GM19099 (cell line): ENCODE results near the gene OR2H1.

Source experiments
- POLR2A ChIP-seq: IDR thresholded peaks from 3 replicates; pipeline ENCODE4 v1.6.1; 2011; ENCODE audit warnings: low read depth; ENCODE audit not compliant: insufficient read length; ENCODE audit errors: extremely low read depth

OR2H1 gene

DNA sequence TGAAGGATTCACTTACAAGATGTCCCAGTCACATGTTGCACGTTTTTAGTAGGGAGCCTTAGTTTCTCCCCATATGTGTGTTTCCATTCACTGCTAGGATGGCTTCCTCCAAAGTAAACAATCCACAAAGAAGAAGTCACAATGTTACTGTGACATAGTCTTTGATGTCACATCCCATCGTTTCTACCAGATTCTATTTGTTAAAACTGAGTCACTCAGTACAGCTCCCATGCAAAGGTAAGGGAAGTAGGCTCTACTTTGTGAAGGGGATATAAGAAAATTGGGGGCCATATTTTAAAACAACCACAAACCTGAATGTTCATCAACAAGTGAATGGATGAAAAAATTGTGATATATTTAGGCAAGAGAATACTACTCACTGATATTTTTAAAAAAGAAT is at the start of gene OR2H1, which contains the start of gene OR11A1:
Gene OR2H1 (plus strand): TSS at position 185 of the 400 bp plus-strand sequence. CDS start 4,615 bp downstream, outside the sequence.
Gene OR11A1 (minus strand): TSS at position 101 of the 400 bp plus-strand sequence. CDS start 29,430 bp downstream, outside the sequence.
- TF ChIP-seq POLR2A: no peak

DNA sequence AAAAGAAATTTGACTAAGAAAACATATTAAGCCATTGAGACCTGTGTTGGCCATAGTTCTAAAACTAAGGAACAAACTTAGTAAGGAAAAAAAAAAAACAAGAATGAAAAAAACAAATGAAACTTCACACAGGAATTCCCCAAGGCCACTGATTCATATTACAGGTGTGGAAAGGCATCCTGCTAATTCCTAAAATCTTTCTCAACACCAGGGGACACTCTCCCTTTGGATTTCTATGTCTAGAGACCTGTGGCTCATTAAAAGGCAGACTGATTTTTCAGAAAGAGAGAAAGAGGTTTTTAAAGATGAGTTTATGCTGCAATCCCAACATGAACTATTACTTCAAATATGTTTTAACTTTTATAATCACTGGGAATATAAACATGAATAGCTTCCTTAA is 42.4 kb upstream of the OR2H1 start, which contains the start of gene OR12D1:
Gene OR12D1 (plus strand): TSS at position 341 of the 400 bp plus-strand sequence.
- no peak for TF ChIP-seq POLR2A

DNA sequence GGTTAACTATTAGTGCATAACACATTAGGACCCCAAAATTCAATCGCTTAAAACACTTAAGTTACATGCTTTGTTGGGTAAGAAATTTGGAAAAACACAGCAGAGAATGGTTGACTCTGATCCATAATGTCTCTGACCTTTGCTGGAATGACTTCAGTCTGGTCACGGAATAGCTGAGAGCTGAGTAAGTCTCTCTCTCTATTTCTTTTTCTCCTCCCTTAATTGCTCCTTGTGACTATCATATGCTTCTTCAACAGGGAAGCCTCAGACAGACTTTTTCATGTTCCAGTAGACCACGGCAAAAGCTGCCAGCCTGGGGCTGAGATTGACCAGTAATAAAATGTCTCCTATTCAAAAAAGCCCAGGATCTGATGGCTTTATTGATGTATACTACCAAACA is 37.4 kb upstream of the OR2H1 start:
- no peak for TF ChIP-seq POLR2A

DNA sequence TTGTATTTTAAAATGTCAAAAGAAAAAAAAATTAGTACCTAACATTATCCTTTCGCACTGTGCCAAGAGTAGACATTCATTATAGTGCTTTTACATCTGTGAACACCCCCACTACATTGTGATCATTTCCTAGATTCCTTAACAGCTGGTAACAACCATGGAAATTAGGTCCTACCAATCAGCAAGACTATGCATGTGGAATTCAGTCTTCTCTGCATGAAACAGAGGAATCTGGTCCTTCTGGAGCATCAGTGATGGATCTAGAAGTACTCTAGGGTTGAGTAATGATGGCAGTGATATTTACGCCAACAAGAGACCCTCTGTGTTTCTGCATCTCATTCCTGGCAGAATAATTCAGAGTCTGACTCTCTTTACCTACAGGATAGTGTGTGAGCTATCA is 32.8 kb upstream of the OR2H1 start:
- TF ChIP-seq POLR2A: no peak

DNA sequence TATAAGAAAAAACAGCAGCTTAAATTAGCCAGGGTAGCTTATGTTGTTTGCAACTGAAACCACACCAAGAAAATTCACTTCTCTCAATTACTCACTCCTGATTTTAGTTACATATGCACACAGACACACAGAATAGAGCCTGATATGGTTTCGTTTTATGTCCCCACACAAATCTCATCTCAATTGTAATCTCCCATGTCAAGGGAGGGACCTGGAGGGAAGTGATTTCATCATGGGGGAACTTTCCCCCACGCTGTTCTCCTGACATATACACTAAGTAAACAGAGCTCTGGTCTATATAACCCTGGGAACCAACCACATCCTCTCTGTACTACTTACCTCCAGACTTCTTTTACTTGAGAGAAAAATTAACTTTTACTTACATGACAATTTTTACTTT is 32.4 kb upstream of the OR2H1 start:
- no peak for TF ChIP-seq POLR2A

DNA sequence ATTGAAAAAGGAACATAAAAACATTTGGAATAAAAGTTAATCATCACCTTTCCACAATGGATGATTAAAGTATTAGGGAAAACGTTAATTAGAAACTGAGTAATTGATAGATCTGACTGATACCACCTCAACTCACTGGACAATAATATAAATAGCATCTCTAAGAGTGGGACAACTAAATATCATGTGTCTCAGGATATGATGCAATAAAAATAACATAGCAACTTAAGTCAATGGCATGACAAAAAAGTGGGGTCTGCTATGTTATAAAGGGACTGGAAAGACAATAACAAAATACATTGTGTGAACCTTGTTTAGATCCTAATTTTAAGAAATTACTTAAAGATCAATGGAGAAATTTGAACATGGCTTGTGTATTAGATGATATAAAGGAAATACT is 31.9 kb upstream of the OR2H1 start:
- TF ChIP-seq POLR2A: no peak

DNA sequence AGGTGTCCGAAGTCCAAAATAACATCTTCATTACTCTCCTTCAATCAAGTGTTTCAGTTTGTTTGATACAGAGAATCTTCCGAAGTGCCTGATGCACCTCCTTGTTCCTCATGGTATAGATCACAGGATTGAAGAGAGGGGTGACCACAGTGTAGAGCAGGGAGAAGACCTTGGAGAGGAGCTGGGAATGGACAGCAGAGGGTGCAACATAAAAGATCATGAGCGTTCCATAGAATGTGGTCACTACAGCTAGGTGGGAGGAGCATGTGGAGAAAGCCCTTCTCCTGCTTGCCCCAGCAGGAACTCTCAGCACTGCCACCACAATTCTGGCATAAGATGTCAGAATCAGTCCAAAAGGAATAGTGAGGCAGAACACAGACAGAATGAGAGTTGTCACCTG is 30.3 kb upstream of the OR2H1 start:
- no peak for TF ChIP-seq POLR2A

DNA sequence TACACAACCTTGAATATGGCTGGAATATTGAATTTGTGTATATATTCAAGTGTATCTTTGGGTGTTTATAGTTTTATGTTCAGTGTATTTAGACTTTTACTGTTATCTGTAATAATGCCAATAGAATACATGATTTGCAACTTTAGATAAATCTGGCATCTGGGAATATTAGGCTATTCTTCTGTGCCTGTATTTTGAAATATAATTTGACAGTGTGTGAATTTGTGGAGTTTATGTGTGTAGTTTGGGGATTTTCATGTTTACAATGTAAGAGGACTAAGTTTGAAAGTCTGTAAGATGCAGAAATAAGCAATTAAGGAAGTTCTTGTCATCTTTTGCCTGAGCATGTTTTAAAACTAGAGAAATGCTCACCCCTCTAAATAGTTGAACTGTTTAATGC is 17.9 kb upstream of the OR2H1 start, which contains the start of gene OR10C1:
Gene OR10C1 (plus strand): TSS at position 301 of the 400 bp plus-strand sequence. CDS start 710 bp downstream, outside the sequence.
- no peak for TF ChIP-seq POLR2A

DNA sequence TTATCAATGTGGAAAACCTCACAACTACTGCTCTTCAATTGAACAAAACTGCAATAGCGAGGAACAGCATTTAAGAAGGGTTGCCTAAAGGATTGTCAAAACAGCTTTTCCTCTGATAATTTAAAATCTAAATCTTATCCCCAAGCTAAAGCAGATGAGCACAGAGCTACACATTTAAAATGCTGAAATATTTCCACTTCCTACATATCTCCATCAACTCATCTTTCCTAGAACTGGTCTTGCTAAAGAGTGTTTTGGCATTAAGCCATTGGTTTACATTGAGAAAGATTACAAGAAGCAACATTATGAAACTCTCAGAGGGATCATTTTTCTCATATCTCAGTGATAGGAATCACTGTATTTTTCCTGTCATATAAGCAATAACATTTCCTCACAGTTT is 14.2 kb upstream of the OR2H1 start:
- no peak for TF ChIP-seq POLR2A

DNA sequence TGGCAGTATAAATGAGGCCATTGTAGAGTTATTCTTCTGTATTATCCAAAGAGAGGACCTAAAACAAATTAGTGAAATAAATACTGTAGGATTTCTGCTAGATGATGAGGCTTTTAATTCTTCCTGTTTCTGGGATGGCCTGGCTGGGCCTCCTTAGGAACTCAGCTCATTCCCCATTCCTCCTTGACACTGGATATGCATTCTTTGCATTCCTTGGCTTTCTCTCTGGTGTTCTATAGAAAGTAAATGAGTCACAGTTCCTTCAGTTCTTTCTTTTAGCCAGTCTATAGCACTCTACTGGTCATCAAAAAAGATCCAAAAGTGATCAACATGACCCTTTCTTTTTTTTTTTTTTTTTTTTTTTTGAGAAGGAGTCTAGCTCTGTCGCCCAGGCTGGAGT is 9.3 kb upstream of the OR2H1 start:
- TF ChIP-seq POLR2A: no peak

DNA sequence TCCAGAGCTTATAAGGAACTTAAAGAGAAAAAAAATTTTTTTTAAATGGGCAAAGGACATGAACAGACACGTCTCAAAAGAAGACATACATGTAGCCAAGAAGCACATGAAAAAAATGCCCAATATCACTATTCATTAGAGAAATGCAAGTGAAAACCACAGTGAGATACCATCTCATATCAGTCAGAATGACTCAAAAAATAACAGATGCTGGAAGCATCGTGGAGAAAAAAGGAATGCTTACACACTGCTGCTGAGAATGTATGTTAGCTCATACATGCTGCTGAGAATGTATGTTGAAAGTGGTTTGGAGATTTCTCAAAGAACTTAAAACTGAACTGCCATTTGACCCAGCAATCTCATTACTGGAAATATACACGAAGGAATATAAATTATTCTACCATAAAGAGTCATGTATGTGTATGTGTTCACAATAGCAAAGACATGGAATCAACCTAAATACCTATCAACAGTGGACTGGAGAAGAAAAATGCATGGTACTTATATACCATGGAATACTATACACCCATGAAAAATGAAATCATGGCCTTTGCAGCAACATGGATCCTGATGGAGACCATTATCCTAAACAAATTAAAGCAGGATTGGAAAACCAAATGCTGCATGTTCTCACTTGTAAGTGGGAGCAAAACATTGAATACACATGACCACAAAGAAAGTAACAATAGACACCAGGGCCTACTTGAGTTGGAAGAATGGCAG is 5.3 kb upstream of the OR2H1 start:
- TF ChIP-seq POLR2A: no peak

DNA sequence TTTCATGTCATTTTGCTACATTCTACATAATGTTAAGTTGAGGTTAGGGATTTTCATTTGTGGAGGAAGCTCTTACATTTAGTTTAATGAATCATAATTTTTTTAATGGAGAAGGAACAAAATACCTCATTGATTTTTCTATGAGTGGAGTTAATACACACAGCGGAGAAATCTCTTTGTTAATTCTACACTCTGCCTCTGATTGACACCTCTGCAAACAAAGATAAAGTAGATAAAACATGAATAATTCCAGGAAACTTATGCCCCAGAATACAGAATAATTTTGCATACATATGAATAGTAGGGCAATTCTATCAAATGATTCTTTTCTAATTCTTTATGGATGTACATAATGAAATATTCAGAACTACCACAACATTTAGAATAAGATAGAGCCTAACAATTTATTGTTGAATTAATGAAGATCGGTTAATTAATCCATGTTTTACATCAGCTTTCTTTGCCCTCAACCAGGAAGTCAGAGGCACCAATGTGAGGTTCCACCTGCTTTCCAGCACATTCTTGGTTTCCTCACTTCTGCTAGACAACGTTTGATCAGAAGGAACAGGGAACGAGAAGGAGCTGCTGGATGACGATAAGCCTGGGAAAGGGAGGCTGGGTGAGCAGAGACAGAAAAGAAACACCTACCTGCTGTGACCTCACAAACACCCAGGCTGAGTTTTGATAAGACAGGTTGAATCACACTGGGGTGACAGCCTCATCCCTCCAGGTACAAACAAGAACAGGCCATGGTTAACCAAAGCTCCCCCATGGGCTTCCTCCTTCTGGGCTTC is 4.3 kb downstream of the OR2H1 start:
- no peak for TF ChIP-seq POLR2A

DNA sequence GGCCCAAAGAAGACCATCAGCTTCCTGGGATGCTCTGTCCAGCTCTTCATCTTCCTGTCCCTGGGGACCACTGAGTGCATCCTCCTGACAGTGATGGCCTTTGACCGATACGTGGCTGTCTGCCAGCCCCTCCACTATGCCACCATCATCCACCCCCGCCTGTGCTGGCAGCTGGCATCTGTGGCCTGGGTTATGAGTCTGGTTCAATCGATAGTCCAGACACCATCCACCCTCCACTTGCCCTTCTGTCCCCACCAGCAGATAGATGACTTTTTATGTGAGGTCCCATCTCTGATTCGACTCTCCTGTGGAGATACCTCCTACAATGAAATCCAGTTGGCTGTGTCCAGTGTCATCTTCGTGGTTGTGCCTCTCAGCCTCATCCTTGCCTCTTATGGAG is 5.1 kb downstream of the OR2H1 start:
- TF ChIP-seq POLR2A: no peak

DNA sequence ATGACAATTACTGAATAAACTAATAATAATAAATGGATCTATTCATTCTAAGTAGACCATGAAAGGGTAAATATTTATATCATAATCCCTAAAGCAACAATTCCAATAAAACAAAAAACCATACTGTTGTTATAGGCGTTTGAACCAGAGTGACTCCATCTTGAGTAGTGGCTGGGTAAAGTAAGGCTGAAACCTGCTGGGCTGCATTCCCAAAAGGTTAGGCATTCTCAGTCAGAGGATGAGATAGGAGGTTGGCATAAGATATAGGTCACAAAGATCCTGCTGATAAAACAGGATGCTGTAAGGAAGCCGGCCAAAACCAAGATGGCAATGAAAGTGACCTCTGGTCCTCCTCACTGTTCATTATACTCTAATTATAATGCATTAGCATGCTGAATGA is 8.3 kb downstream of the OR2H1 start:
- no peak for TF ChIP-seq POLR2A

DNA sequence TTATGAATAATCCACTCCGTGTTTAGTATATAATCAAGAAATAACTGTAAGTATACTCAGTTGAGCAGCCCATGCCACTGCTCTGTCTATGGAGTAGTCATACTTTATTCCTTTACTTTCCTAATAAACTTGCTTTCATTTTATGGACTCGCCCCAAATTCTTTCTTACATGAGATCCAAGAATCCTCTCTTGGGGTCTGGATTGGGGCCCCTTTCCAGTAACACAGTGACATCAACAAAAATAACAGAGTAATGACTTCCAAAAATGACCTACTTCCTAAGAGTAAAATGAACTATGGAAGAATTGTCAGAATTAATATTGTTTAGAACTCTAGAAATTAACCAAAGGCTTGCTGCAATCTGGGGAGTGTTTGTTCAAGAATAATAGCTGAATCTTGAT is 8.8 kb downstream of the OR2H1 start:
- no peak for TF ChIP-seq POLR2A

DNA sequence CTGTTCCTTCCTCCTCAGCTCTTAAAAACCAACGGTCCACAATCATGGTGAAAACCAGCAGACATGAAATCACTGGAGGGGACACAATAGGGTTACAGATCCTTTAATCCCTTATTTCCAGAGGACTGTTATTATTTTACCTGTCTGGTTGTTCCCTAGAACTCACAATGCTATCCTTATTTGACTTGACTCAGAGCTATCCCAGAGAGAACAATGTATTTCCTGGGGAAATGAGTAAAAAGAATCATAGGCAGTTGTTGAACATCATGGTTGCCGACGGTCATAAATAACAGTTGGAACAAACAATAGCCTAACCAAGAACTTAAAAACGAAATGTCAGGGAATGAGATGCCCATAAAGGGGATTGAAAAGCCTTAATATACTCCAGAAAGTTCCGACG is 9.3 kb downstream of the OR2H1 start:
- no peak for TF ChIP-seq POLR2A
